HG03342 (cell line): ENCODE data around the gene TMEM121.

ENCODE experiments used
- ATAC-seq: cut with Tn5 transposase; IDR thresholded peaks from one replicate; pipeline ENCODE4 v1.9.1; 2021; ENCODE audit warnings: mild to moderate bottlenecking, moderate library complexity; ENCODE audit not compliant: unreplicated experiment

TMEM121 gene

GRCh38 chr14:105486974-105487448 is 39.4 kb upstream of the TMEM121 start:
- no peak for ATAC-seq

- ATAC-seq = no peak
These were observed 38.9 kb upstream of the TMEM121 start for GRCh38 chr14:105487449-105487985.

- ATAC-seq = no peak
These were observed 38.2 kb upstream of the TMEM121 start for GRCh38 chr14:105487986-105488777.

- no peak for ATAC-seq
These were observed 37.4 kb upstream of the TMEM121 start for GRCh38 chr14:105488781-105489541.

- no peak for ATAC-seq
These were observed 36.7 kb upstream of the TMEM121 start for GRCh38 chr14:105489542-105490266.

- peak; percentile 1 for ATAC-seq
These were observed 36.2 kb upstream of the TMEM121 start for GRCh38 chr14:105490267-105490571.

- peak; percentile 66 for ATAC-seq
These were observed 35.6 kb upstream of the TMEM121 start, which contains the start of gene TEDC1 for GRCh38 chr14:105490572-105491365. Gene TEDC1, plus strand, starts transcription at chr14:105491246. Its CDS starts 130 bp downstream, at chr14:105491376.

GRCh38 chr14:105491366-105491973 is 34.9 kb upstream of the TMEM121 start:
- peak; percentile 0 for ATAC-seq

- ATAC-seq = no peak
These were observed 34.1 kb upstream of the TMEM121 start for GRCh38 chr14:105492031-105492970.

- ATAC-seq = no peak
These were observed 33.2 kb upstream of the TMEM121 start for GRCh38 chr14:105492971-105493871.

- no peak for ATAC-seq
These were observed 32.3 kb upstream of the TMEM121 start for GRCh38 chr14:105493921-105494605.

- ATAC-seq = no peak
These were observed 31.8 kb upstream of the TMEM121 start for GRCh38 chr14:105494606-105494929.

GRCh38 chr14:105495101-105495989 is 31.0 kb upstream of the TMEM121 start:
- no peak for ATAC-seq

- no peak for ATAC-seq
These were observed 30.2 kb upstream of the TMEM121 start for GRCh38 chr14:105495990-105496830.

GRCh38 chr14:105496831-105497591 is 29.4 kb upstream of the TMEM121 start:
- no peak for ATAC-seq
